ENCODE data around the gene CPVL.

DNA sequence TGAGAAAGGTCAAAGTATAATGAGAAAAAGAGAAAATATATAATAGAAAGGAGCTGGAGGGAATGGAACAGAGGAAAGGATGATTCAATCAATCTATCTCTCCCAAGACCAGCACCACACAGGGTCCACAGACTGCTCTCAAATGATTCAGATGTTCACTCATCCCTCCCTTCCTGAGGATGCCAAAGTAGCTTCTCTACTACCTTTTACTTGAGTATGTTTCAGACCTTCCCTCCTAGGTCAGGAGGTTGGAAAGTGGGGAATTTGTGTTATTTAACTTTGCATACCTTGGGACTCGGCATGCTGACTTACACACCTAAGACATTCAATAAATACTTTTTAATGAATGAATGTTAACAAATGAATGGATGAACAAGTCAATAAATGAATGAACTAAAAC is 30.6 kb downstream of the CPVL start:
- TF ChIP-seq CTCF (IDR thresholded peaks at IDR 0.05; ENCODE audit: borderline replicate concordance, extremely low read depth, low read length, poor library complexity, severe bottlenecking) (no peak), EZH2 (IDR thresholded peaks at IDR 0.05; ENCODE audit: borderline replicate concordance, low read depth, low read length, severe bottlenecking) (no peak)
